HG02943 (cell line): ENCODE measurements around the gene WASHC3.

Experiments used
- ATAC-seq: cut with Tn5 transposase; IDR thresholded peaks from one replicate; pipeline ENCODE4 v1.9.1; 2021; ENCODE audit warnings: mild to moderate bottlenecking, low read depth, moderate library complexity; ENCODE audit not compliant: unreplicated experiment

WASHC3 gene

DNA sequence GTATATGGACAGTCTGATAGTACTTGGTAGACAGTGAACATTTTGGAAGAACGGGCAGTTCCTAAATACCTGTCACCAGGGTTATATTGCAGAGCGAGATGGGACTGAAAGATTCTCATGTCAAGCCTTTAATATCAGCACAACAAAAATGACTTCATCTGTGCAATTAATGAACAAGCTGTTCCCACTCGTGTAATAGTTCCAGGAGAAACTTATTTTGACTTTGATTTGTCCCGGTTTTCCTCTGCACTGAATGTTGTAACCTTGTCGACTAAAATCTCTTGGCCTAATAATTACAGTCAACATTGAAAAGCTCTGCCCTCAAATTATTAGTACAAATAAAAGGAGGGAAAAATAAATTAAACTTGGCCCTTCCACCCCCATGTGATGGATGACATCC, 79.5 kb downstream of the WASHC3 start:
- ATAC-seq, result no peak

DNA sequence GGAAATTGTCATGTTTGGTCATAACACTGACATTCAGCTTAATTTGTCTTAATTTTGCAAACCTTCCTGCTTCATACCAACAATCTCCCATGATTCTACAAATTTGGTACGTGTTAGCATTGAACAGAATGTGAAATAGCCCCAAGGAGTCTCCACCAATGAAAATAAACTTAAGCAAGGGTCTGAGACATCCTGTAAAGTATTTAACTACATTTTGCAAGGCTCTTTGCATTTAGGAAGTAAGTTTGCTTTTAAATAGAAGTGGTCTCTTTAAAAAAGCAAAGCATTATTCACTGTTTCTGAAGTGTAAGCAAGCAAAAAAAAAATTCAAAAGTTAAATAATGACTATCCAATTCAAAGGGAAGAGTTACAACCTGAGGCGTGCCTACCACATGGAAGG, 79.9 kb downstream of the WASHC3 start:
- no peak for ATAC-seq

DNA sequence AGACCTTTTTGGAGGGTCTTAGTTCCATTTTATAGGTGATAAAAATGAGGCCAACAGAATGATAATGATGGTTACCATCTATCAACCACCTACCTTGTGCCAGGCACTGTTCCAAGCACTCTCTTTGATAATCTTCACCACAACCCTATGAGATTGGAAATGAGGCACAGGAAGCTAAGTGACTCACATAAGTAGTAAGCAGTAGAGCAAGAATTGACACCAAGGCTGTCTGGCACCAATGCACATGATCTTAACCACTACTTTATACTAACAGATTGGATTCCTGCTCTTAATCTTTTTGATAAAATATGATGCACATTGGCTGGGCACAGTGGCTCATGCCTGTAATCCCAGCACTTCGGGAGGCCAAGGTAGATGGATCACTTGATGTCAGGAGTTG, 93.0 kb downstream of the WASHC3 start:
- ATAC-seq, result no peak

DNA sequence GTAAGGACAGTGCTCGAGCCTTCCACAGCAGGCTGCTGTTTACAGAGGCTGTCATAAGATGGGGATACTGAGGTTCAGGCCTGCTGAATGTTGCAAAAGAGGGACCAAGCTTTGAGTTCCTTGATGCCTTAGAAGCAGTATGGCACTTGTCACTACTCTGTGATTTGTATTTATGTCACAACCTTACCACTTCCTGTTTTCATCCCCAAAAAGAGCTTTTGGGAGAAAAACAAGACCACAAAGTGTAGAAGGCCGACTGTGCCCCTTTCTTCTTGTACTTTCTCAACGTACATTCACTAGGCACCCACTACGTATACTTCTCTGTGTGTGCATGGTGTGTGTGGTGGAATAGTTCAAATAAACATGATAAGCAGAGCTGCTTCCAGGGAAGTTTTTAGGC, 94.3 kb downstream of the WASHC3 start:
- no peak for ATAC-seq

DNA sequence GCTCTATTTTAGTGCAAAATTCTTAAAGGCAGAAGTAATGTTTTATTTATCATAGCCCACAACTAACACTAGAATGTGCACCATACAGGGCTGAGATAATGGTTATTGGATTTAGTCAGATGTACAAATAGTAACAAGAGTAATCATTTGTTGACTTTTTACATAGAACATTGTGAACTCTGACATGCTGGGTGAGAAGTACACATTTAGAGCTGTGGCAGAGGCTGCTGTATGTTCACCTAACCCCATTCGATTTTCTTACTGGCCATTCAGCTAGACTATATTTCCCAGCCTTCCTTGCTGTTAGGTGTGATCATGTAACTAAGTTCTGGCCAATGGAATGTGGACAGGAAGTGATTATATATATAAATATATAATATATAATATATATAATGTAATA, 95.3 kb downstream of the WASHC3 start:
- ATAC-seq, result no peak

DNA sequence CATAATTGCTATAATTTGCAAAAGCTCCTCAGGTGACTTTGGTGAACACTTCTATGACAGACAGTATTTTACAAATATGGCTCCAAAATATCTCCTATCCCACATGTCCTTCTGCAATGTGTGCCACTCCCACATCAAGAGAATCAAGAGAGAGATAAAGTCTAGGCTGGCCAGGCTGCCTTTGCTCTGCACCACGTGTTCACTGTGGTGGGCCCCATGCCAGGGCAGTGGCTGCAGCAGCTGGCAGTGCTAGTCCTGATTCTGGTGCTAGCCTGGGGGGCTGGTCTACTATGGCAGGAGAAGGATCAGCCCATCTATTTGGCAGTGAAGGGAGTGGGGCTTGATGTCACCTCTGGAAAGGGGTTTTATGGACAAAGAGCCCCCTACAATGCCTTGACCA, 98.1 kb downstream of the WASHC3 start:
- ATAC-seq, result no peak
